Liver (tissue), 9 donors: ENCODE data around the gene DPY19L3. TPM values are rescaled to one million over a fixed set of nuclear protein-coding genes. Genes with fewer than 3 reads are reported as not detected.

Experiments
- DNase-seq: peaks from one replicate; pipeline ENCODE4 v3.0.0-alpha.2; 2017; ENCODE audit warnings: low spot score
- H3K27ac ChIP-seq, 2 donors: one replicate each; pipeline ENCODE4 v1.7.0; 2013; ENCODE audit warnings: inconsistent platforms in 2 of 2, low read length in 2 of 2, control low read depth in 1 of 2, low read depth in 1 of 2, mild to moderate bottlenecking in 1 of 2
- H3K27me3 ChIP-seq, 4 donors: one replicate each; pipeline versions ENCODE4 v1.6.1 to v1.7.0; 2013; ENCODE audit warnings: low read length in 3 of 4, inconsistent platforms in 1 of 4, mild to moderate bottlenecking in 1 of 4, moderate library complexity in 1 of 4; ENCODE audit not compliant: control insufficient read depth in 4 of 4, insufficient read depth in 4 of 4
- H3K36me3 ChIP-seq, 4 donors: one replicate each; pipeline versions ENCODE4 v1.6.1 to v1.7.0; 2013; ENCODE audit warnings: low read length in 3 of 4, mild to moderate bottlenecking in 3 of 4, low read depth in 1 of 4, moderate library complexity in 1 of 4; ENCODE audit not compliant: control insufficient read depth in 4 of 4, insufficient read depth in 3 of 4
- H3K4me1 ChIP-seq, 4 donors: one replicate each; pipeline versions ENCODE4 v1.6.1 to v1.7.0; 2013; ENCODE audit warnings: low read length in 3 of 4, mild to moderate bottlenecking in 3 of 4, moderate library complexity in 1 of 4; ENCODE audit not compliant: control insufficient read depth in 4 of 4, insufficient read depth in 4 of 4
- H3K4me3 ChIP-seq, 3 donors: one replicate each; pipeline versions ENCODE4 v1.6.1 to v1.7.0; 2013; ENCODE audit warnings: low read length in 3 of 3, control low read depth in 1 of 3, low read depth in 1 of 3, mild to moderate bottlenecking in 1 of 3
- H3K9ac ChIP-seq, 2 donors: one replicate each; pipeline ENCODE4 v1.7.0; 2013; ENCODE audit warnings: low read length in 2 of 2, mild to moderate bottlenecking in 2 of 2, moderate library complexity in 2 of 2, control low read depth in 1 of 2, low read depth in 1 of 2
- H3K9me3 ChIP-seq, 4 donors: one replicate each; pipeline versions ENCODE4 v1.6.1 to v1.7.0; 2013; ENCODE audit warnings: low read length in 3 of 4; ENCODE audit not compliant: control insufficient read depth in 4 of 4
- EGR1 ChIP-seq, 2 donors: IDR thresholded peaks; 2 replicates each; pipeline ENCODE4 v1.6.1; 2016 to 2018; ENCODE audit warnings: antibody characterized with exemption in 2 of 2, low read depth in 2 of 2
- FOXA1 ChIP-seq: IDR thresholded peaks from 2 replicates; pipeline ENCODE4 v1.6.1; 2016; ENCODE audit warnings: antibody characterized with exemption
- FOXA2 ChIP-seq: IDR thresholded peaks from 2 replicates; pipeline ENCODE4 v1.6.1; 2016; ENCODE audit warnings: antibody characterized with exemption
- GABPA ChIP-seq, 2 donors: IDR thresholded peaks in 1 of 2; conservative IDR thresholded peaks in 1 of 2; 2 replicates each; pipeline ENCODE4 v1.6.1; 2016; ENCODE audit warnings: antibody characterized with exemption in 2 of 2, mild to moderate bottlenecking in 1 of 2, moderate library complexity in 1 of 2
- HNF4G ChIP-seq: IDR thresholded peaks from 2 replicates; pipeline ENCODE4 v1.6.1; 2016; ENCODE audit warnings: antibody characterized with exemption
- JUND ChIP-seq, 2 donors: IDR thresholded peaks; 2 replicates each; pipeline ENCODE4 v1.6.1; 2016; ENCODE audit warnings: antibody characterized with exemption in 2 of 2
- NR2F2 ChIP-seq: IDR thresholded peaks from 2 replicates; pipeline ENCODE4 v1.6.1; 2016; ENCODE audit warnings: antibody characterized with exemption
- RXRA ChIP-seq, 2 donors: IDR thresholded peaks; 2 replicates each; pipeline ENCODE4 v1.6.1; 2017 to 2018; ENCODE audit warnings: antibody characterized with exemption in 2 of 2, mild to moderate bottlenecking in 1 of 2
- SP1 ChIP-seq: IDR thresholded peaks from 2 replicates; pipeline ENCODE4 v1.6.1; 2018; ENCODE audit warnings: antibody characterized with exemption, mild to moderate bottlenecking
- TAF1 ChIP-seq: conservative IDR thresholded peaks from 2 replicates; pipeline ENCODE4 v1.6.1; 2016; ENCODE audit warnings: antibody characterized with exemption, mild to moderate bottlenecking
- YY1 ChIP-seq: IDR thresholded peaks from 2 replicates; pipeline ENCODE4 v1.6.1; 2016; ENCODE audit warnings: antibody characterized with exemption, mild to moderate bottlenecking
- WGBS: extraction: QIAGEN DNeasy Blood & Tissue Kit; methylation state at CpG from one replicate; pipeline ENCODE4 v1.1.7; 2013; 5-methylcytosine and 5-hydroxymethylcytosine counted together
- polyA plus RNA-seq, 2 donors: library from polyadenylated mRNA; stranded (reverse) in 1 of 2; unstranded in 1 of 2; fragments of 200-250 nt in 1 of 2; fragments of >200 nt in 1 of 2; fragmentation: Nextera tagmentation in 1 of 2; extraction: Ambion mirVana in 1 of 2; gene quantifications; one replicate each; pipeline versions ENCODE4 v1.2.1 to v1.2.3, GENCODE V29; 2013 to 2015
- total RNA-seq, 2 donors: library from RNA; depleted of rRNA; stranded (reverse); fragments of >200 nt; gene quantifications; one replicate each; pipeline ENCODE4 v1.2.3, GENCODE V29; 2014
- TF ChIP-seq, protein P1 (sequence below): IDR thresholded peaks from 2 replicates; pipeline ENCODE4 v1.6.1; 2016; ENCODE audit warnings: antibody characterized with exemption
- TF ChIP-seq, protein P2 (sequence below): IDR thresholded peaks from 2 replicates; pipeline ENCODE4 v1.6.1; 2016; ENCODE audit warnings: antibody characterized with exemption, mild to moderate bottlenecking
- TF ChIP-seq, protein P3 (sequence below): IDR thresholded peaks from 2 replicates; pipeline ENCODE4 v1.6.1; 2016; ENCODE audit warnings: antibody characterized with exemption
- donor health status: healthy.
- donor health status: healthy.
- donor health status: healthy.
- donor health status: healthy.
- donor health status: healthy.

The DPY19L3 gene
- total and polyA plus RNA-seq, 4 donors = 2.7 to 13.0 (median 7.4) TPM

DNA sequence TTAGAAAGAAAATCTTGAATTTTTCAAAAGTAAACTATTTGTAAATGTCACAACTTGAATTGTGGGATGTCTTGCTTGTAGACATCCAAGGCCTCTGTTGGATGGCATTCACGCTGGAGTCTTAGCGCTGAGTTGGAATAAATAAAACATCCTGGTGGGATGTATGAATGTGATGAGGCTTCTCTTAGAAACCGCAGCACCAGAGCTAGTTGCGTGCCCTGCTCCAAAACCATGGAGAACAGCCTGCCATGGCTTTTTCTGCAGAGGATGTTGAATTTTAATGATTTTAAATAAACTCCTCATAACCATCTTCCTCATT, 70.4 kb downstream of the DPY19L3 start:
- Histone ChIP-seq H3K36me3 (peaks cover 3 to 12% (median 8%) of the 10 kb centered on the region in 4 donors), H3K27ac (no peak overlapping the region), H3K27me3 (no peaks in the 10 kb centered on the region), H3K9me3 (no peaks in the 10 kb centered on the region), H3K4me1 (no peaks in the 10 kb centered on the region), H3K9ac (no peak overlapping the region), H3K4me3 (no peak overlapping the region)
- no peak for DNase-seq
- TF ChIP-seq HNF4G (no peak), NR2F2 (no peak), JUND (IDR thresholded peaks at IDR 0.05) (no peak), EGR1 (IDR thresholded peaks at IDR 0.05; ENCODE audit: low read depth in 2 of 2) (no peak), GABPA (IDR thresholded peaks at IDR 0.05 in 1 of 2, conservative IDR thresholded peaks at IDR 0.05 in 1 of 2) (no peak), FOXA2 (no peak), SP1 (no peak), RXRA (IDR thresholded peaks at IDR 0.05) (no peak), TAF1 (no peak), YY1 (no peak)
- TF ChIP-seq, protein P1, sequence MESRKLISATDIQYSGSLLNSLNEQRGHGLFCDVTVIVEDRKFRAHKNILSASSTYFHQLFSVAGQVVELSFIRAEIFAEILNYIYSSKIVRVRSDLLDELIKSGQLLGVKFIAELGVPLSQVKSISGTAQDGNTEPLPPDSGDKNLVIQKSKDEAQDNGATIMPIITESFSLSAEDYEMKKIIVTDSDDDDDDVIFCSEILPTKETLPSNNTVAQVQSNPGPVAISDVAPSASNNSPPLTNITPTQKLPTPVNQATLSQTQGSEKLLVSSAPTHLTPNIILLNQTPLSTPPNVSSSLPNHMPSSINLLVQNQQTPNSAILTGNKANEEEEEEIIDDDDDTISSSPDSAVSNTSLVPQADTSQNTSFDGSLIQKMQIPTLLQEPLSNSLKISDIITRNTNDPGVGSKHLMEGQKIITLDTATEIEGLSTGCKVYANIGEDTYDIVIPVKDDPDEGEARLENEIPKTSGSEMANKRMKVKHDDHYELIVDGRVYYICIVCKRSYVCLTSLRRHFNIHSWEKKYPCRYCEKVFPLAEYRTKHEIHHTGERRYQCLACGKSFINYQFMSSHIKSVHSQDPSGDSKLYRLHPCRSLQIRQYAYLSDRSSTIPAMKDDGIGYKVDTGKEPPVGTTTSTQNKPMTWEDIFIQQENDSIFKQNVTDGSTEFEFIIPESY = no peak
- TF ChIP-seq, protein P2, sequence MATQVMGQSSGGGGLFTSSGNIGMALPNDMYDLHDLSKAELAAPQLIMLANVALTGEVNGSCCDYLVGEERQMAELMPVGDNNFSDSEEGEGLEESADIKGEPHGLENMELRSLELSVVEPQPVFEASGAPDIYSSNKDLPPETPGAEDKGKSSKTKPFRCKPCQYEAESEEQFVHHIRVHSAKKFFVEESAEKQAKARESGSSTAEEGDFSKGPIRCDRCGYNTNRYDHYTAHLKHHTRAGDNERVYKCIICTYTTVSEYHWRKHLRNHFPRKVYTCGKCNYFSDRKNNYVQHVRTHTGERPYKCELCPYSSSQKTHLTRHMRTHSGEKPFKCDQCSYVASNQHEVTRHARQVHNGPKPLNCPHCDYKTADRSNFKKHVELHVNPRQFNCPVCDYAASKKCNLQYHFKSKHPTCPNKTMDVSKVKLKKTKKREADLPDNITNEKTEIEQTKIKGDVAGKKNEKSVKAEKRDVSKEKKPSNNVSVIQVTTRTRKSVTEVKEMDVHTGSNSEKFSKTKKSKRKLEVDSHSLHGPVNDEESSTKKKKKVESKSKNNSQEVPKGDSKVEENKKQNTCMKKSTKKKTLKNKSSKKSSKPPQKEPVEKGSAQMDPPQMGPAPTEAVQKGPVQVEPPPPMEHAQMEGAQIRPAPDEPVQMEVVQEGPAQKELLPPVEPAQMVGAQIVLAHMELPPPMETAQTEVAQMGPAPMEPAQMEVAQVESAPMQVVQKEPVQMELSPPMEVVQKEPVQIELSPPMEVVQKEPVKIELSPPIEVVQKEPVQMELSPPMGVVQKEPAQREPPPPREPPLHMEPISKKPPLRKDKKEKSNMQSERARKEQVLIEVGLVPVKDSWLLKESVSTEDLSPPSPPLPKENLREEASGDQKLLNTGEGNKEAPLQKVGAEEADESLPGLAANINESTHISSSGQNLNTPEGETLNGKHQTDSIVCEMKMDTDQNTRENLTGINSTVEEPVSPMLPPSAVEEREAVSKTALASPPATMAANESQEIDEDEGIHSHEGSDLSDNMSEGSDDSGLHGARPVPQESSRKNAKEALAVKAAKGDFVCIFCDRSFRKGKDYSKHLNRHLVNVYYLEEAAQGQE = no peak
- WGBS = 96% methylated on average over 4 of the region's 4 CpGs

DNA sequence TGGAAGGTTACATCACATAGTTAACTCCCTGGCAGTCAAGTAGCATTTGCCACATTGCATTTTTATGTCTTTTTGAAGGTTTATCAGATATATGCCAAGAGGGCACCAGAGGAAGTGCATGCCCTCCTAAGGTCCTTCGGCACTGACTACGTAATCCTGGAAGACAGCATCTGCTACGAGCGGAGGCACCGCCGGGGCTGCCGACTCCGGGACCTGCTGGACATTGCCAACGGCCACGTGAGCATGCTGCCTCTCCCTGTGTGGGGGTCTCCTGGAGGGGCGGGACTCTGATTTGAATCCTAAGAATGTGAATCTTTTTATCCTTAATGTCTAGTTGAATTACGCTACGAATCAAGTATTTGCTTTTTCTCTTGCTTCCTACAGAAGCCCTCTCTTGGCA, 74.8 kb downstream of the DPY19L3 start:
- WGBS = 92% methylated on average over 13 of the region's 13 CpGs
- no peak overlapping the region for H3K9ac ChIP-seq
- H3K36me3 ChIP-seq = peaks cover 4 to 29% (median 16%) of the 10 kb centered on the region in 4 donors
- DNase-seq = no peak
- no peaks in the 10 kb centered on the region for H3K9me3 ChIP-seq
- no peak overlapping the region for H3K4me3 ChIP-seq
- no peak overlapping the region for H3K27ac ChIP-seq
- no peak for TF ChIP-seq RXRA (IDR thresholded peaks at IDR 0.05)
- TF ChIP-seq JUND (IDR thresholded peaks at IDR 0.05) = no peak
- TF ChIP-seq HNF4G = no peak
- TF ChIP-seq, protein P3, sequence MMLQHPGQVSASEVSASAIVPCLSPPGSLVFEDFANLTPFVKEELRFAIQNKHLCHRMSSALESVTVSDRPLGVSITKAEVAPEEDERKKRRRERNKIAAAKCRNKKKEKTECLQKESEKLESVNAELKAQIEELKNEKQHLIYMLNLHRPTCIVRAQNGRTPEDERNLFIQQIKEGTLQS = no peak
- no peak for TF ChIP-seq FOXA2
- TF ChIP-seq SP1 = no peak
- TF ChIP-seq FOXA1 = no peak
- TF ChIP-seq, protein P2 = no peak
- TF ChIP-seq NR2F2 = no peak
- no peak for TF ChIP-seq EGR1 (IDR thresholded peaks at IDR 0.05; ENCODE audit: low read depth in 2 of 2)
- TF ChIP-seq, protein P1 = no peak
- no peak for TF ChIP-seq TAF1
- no peaks in the 10 kb centered on the region for H3K27me3 ChIP-seq
- no peaks in the 10 kb centered on the region for H3K4me1 ChIP-seq
